Panc1 (cell line): ENCODE measurements around the gene LRRC46. TPM values are rescaled to one million over a fixed set of nuclear protein-coding genes. Genes with fewer than 3 reads are reported as not detected.

Source experiments
- ATAC-seq: fragments of 200-7000 bp; cut with Tn5 transposase; 2 replicates; pipeline ENCODE4 v1.9.1; 2020; ENCODE audit warnings: mild to moderate bottlenecking, moderate library complexity
- BruUV-seq: library from RNA; stranded (reverse); fragments of 400-500 nt; replicated peaks from 2 replicates; lab custom pipeline; 2021; lab: Mats Ljungman, UMichigan
- CTCF ChIA-PET: fragments of 300-600 bp; sonication (Branson Sonifier 250); formaldehyde crosslinking; loops from one replicate; lab custom pipeline; 2022; ENCODE audit warnings: antibody characterized with exemption; lab: Charles Lee
- POLR2A ChIA-PET: fragments of 300-600 bp; sonication (Branson Sonifier 250); formaldehyde crosslinking; loops from one replicate; lab custom pipeline; 2022; ENCODE audit warnings: antibody characterized with exemption; lab: Charles Lee
- DNase-seq: peaks from one replicate; pipeline ENCODE4 v3.0.0-alpha.2; 2010; ENCODE audit warnings: low read depth, low spot score
- H3K27ac ChIP-seq: 2 replicates; pipeline ENCODE4 v1.5.1; 2011; ENCODE audit warnings: mild to moderate bottlenecking, low read length, inconsistent platforms
- H3K27me3 ChIP-seq: fragments of 200-500 bp; sonication (Bioruptor generic); 2 replicates; pipeline ENCODE4 v1.6.0; 2014; ENCODE audit warnings: low read length, inconsistent platforms; ENCODE audit not compliant: control insufficient read depth, insufficient read depth
- H3K36me3 ChIP-seq: fragments of 200-500 bp; sonication (Bioruptor generic); 2 replicates; pipeline ENCODE4 v1.5.1; 2014; ENCODE audit warnings: inconsistent platforms, mild to moderate bottlenecking, low read length, moderate library complexity; ENCODE audit not compliant: control insufficient read depth, insufficient read depth
- H3K4me1 ChIP-seq: 2 replicates; pipeline ENCODE4 v1.5.1; 2011; ENCODE audit warnings: inconsistent platforms, mild to moderate bottlenecking, low read length, moderate library complexity; ENCODE audit not compliant: control insufficient read depth, insufficient read depth
- H3K4me3 ChIP-seq, 2 experiments: 2 replicates each; pipeline ENCODE4 v1.5.1; 2011 to 2012; ENCODE audit warnings: low read depth in 2 of 2, low read length in 2 of 2, mild to moderate bottlenecking in 2 of 2, inconsistent platforms in 1 of 2, moderate library complexity in 1 of 2
- H3K9me3 ChIP-seq: fragments of 200-500 bp; sonication (Bioruptor generic); 2 replicates; pipeline ENCODE4 v1.5.1; 2014; ENCODE audit warnings: low read depth, mild to moderate bottlenecking, inconsistent platforms, low read length, moderate library complexity; ENCODE audit not compliant: control insufficient read depth, insufficient read depth
- CTCF ChIP-seq: fragments of 450-650 bp; IDR thresholded peaks from 2 replicates; pipeline ENCODE4 v1.5.1; 2017; ENCODE audit warnings: mild to moderate bottlenecking
- POLR2AphosphoS5 ChIP-seq: IDR thresholded peaks from 2 replicates; pipeline ENCODE4 v1.6.1; 2012; ENCODE audit warnings: mild to moderate bottlenecking, low read depth, low read length, moderate library complexity
- REST ChIP-seq, 2 experiments: IDR thresholded peaks; 2 replicates each; pipeline ENCODE4 v1.6.1; 2011 to 2012; ENCODE audit warnings: low read depth in 2 of 2, control low read depth in 1 of 2, low read length in 1 of 2, mild to moderate bottlenecking in 1 of 2, moderate library complexity in 1 of 2; ENCODE audit not compliant: insufficient read depth in 1 of 2
- SIN3A ChIP-seq: IDR thresholded peaks from 2 replicates; pipeline ENCODE4 v1.6.1; 2012; ENCODE audit warnings: low read depth, mild to moderate bottlenecking, low read length, moderate library complexity, borderline replicate concordance; ENCODE audit not compliant: insufficient read depth
- TCF7L2 ChIP-seq: IDR thresholded peaks from 2 replicates; pipeline ENCODE4 v1.6.1; 2011; ENCODE audit warnings: mild to moderate bottlenecking, low read depth, low read length, inconsistent platforms
- in situ Hi-C: cut with HindIII; loops from 2 replicates; pipeline ENCODE4 v1.10.0; 2016; ENCODE audit warnings: low sequenced_read_pairs, low pct_unique_long_range_greater_than_20kb
- intact Hi-C: fragments of 100-400 bp; cut with micrococcal nuclease; formaldehyde crosslinking; loops from one replicate; pipeline ENCODE4 v1.10.0; 2022; ENCODE audit not compliant: unreplicated experiment
- total RNA-seq: library from RNA; stranded (reverse); gene quantifications from one replicate; pipeline ENCODE4 v1.2.1, GENCODE V29; 2021; ENCODE audit not compliant: unreplicated experiment

Gene LRRC46
- total RNA-seq, 1 experiment from 2014 or later: 1.9 TPM

DNA sequence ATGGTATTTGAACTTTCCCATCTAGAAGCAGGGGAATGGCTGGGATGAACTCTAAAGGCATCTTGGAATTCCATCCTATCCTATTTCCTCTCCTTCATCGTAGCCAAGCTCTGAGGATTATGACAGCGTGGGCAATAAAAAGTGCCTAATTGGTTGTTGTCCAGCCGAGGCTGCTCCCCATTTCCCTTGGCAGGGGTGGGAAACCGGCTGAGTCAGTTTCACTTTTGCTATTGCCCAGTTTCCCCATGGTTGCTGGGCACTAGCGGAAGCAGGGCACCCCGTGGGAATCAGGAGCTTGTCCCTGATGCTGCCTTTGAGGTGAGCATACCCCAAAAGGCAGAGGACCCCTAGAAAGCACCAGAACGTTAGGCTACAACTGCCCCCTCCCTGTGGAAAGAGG lies 50.8 kb downstream of the LRRC46 start:
- H3K4me3 ChIP-seq: no peak overlapping the region
- ATAC-seq: no peak
- ChIA-PET POLR2A (no interaction called here), CTCF (interaction anchor here (0.7 to 0.8 kb wide), 2 partner anchors 12 to 45 kb away, joined by 3 to 4 read pairs; no protein-coding TSS in a partner anchor)
- peaks cover 12% of the 10 kb centered on the region; the same call in 1 of the 2 replicates for H3K4me1 ChIP-seq
- TF ChIP-seq POLR2AphosphoS5 (no peak), SIN3A (no peak), TCF7L2 (no peak), CTCF (no peak), REST (IDR thresholded peaks at IDR 0.05; ENCODE audit: insufficient read depth in 1 of 2, low read depth in 2 of 2, low read length in 1 of 2) (no peak)
- in situ Hi-C loops (no loop called here), intact Hi-C loops (no loop called here)
- no peaks in the 10 kb centered on the region for H3K27me3 ChIP-seq
- no TSS peak for BruUV-seq
- H3K27ac ChIP-seq: 0 out of 2 replicates have a peak overlapping the region, but pooled peaks have one; percentile 5
- H3K9me3 ChIP-seq: no peaks in the 10 kb centered on the region
- H3K36me3 ChIP-seq: no peaks in the 10 kb centered on the region
- no peak for DNase-seq

GRCh38 chr17:47882695-47883588 lies 51.5 kb downstream of the LRRC46 start:
- no peak overlapping the region for H3K27ac ChIP-seq
- in situ Hi-C loops: no loop called here
- DNase-seq (no peak), ATAC-seq (no peak)
- H3K4me1 ChIP-seq: peaks cover 12% of the 10 kb centered on the region; the same call in 1 of the 2 replicates
- H3K9me3 ChIP-seq: no peaks in the 10 kb centered on the region
- ChIA-PET CTCF (interaction anchor here (0.8 kb wide), 1 partner anchor 11 kb away, joined by 3 read pairs; no protein-coding TSS in a partner anchor), POLR2A (interaction anchor here (0.7 kb wide), 1 partner anchor 60 kb away, joined by 3 read pairs; no protein-coding TSS in a partner anchor)
- intact Hi-C loops: no loop called here
- no peaks in the 10 kb centered on the region for H3K36me3 ChIP-seq
- H3K27me3 ChIP-seq: no peaks in the 10 kb centered on the region
- BruUV-seq: no TSS peak
- H3K4me3 ChIP-seq: no peak overlapping the region
- no peak for TF ChIP-seq CTCF
- TF ChIP-seq POLR2AphosphoS5: no peak
- no peak for TF ChIP-seq TCF7L2
- TF ChIP-seq REST (IDR thresholded peaks at IDR 0.05; ENCODE audit: insufficient read depth in 1 of 2, low read depth in 2 of 2, low read length in 1 of 2): no peak
- TF ChIP-seq SIN3A: no peak
